ENCODE results near the gene SPHKAP.
"Not testable (repeated sequence)": the region's sequence is repeated elsewhere in the genome, so short reads cannot be mapped to it uniquely, and the experiment has no call there.

SPHKAP gene

GRCh38 chr2:228092056-228092455 lies 89.4 kb downstream of the SPHKAP start:
- DNase-seq: no peak

GRCh38 chr2:228086561-228086960 lies 94.9 kb downstream of the SPHKAP start:
- DNase-seq: no peak

DNA sequence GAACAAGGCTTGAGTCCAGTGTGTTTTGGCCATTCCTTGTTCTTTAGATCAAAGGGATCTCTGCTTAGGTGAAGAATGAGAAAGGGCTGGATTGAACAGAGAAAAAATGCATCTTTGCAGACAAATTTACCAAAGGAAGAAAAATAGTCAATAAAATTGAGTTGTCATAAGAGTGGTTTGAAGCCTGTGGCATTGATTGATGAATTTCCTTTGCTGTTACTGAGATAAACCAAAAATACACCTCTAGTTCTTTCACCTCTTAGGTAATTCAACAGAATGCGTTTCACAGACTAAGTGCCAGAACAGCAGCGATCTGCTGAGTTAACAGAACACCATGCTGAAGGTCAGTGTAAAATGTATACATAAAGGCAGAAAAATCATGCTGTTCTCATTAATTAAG lies 96.8 kb downstream of the SPHKAP start:
- no peak for DNase-seq

DNA sequence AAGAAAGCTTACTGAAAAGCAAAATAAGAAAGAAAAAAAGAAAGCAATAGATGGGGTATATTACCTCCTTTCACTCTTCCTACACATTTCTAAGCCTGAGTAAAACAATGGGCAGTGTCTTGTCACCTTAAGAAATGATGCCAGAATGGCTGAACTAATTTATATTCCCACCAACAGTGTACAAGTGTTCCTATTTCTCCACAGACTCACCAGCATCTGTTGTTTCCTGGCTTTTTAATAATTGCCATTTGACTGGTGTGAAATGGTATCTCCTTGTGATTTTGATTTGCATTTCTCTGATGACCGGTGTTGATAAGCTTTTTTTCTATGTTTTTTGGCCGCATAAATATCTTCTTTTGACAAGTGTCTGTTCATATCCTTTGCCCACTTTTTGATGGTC lies 98.4 kb downstream of the SPHKAP start:
- DNase-seq: no peak

DNA sequence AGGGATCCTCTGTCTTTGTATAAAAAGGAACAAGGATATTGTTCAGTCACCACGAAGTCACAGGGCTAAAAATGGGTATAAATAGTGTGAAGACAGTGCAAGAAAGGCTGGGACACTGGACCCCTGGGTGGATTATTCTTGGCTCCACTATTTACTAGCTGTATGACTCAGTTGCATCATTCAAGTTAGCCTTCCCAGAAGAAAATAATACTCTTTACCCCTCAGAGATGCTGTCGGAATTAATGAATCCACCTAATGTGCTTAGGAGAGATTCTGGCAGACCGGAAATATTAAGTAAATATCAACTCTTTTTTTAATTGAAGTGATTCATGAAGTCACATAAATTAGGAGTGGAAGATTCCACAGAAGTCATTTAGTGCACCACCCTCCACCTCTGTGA lies 98.9 kb downstream of the SPHKAP start:
- DNase-seq: no peak

DNA sequence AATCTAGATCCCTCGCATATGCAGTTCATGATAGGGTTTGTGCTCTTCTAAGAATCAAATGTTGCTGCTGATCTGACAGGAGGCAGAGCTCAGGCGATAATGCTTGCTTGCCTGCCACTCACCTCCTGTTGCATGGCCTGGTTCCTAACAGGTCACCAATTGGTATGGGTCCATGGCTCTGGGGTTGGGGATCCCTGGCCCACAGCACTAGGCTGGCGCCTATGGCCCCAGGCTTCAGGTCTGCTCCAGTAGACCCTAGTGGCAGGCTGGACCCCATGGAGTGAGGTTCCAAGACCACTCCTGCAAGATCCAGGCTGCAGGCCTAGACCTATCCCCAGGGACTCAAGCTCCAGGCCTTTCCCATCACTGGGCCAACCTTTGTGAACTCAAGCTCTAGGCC lies 102.3 kb downstream of the SPHKAP start:
- no peak for DNase-seq

DNA sequence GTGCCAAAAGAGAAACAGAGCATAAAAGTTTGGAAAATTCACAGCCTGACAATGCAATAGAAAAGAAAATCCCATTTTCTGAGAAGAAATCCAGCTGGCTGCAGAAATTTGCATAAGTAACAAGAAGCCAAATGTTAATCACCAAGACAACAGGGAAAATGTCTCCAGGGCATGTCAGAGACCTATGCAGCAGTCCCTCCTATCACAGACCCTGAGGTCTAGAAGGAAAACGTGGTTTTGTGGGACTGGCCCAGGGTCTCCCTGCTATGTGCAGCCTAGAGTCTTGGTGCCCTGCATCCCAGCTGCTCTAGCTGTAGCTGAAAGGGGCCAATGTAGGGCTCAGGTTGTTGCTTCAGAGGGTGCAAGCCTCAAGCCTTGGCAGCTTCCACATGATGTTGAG lies 104.8 kb downstream of the SPHKAP start:
- DNase-seq: not testable (repeated sequence)

- DNase-seq: no peak
Observed at GRCh38 chr2:228072669-228073068, 108.8 kb downstream of the SPHKAP start.

DNA sequence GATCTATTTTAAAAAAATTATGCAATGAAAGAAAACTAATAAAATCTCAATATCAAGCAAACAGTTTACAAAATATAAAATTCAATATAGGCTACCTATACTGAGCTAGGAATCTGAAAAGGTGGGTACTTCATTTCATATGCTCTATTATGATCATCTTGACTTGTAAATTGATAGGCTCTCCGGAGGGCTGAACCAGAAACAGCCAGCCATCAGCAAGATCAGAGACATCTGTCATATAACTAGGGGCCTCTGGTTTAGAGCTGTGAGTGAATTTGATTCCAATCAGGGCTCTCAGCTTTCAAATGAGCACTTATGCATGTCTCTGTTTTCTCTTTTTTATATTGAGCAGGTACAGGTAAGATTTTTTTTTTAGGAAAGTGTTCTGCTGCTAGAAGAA lies 114.2 kb downstream of the SPHKAP start:
- DNase-seq: no peak

DNA sequence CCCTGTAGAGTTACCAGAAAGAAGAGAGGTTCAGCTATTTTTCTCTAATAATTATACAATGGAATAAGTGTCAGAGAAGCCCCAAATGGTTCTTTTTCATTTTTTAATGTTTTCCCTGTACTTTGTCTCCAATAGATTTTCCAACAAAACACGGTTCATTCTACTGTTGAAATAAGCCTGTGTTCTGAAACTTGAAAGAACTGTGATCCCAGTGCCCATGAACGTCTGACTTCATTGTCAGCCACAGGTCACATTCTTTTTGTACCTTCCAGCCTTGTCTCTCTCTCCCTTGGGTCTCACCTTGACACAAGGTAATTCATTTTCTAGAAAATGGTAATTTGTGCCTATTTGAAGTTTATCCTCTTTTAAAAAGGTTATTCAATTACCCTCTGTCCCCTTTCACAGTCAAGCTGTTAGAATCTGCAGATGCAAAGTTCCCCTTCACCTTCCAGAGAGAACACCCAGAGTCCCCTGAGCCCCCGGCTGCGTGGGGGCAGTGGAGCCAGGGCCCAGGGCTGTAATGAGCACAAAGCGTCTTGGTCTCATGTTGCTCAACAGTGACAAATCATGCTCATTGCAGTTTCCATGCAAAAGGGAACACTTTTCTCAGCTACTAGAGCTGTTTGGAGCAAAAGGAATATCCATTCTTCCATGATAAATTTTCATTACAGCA lies 115.2 kb downstream of the SPHKAP start:
- no peak for DNase-seq

GRCh38 chr2:228065686-228066085 lies 115.8 kb downstream of the SPHKAP start:
- no peak for DNase-seq

- no peak for DNase-seq
Observed at GRCh38 chr2:228064796-228065315, 116.6 kb downstream of the SPHKAP start.

DNA sequence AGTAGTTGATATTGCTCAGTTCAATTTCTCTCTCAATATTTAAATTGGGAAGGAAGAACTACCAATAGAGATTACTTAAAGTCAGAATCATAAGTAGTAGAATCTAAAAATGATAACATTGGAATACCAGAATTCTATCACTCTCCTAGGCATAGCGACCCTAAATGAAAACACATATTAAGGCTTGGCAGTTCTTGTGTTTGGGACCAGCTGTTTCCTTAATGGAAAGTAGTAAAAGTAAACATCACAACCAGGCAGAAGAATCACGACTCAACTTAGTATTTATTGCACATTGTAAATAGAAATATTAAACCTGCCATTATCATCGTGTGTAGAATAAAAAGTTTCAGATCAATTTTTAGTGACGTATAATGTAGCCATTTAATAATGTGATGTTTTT lies 117.5 kb downstream of the SPHKAP start:
- no peak for DNase-seq

- DNase-seq: no peak
Observed at GRCh38 chr2:228063558-228063957, 117.9 kb downstream of the SPHKAP start.

GRCh38 chr2:228059735-228060134 lies 121.8 kb downstream of the SPHKAP start:
- no peak for DNase-seq

DNA sequence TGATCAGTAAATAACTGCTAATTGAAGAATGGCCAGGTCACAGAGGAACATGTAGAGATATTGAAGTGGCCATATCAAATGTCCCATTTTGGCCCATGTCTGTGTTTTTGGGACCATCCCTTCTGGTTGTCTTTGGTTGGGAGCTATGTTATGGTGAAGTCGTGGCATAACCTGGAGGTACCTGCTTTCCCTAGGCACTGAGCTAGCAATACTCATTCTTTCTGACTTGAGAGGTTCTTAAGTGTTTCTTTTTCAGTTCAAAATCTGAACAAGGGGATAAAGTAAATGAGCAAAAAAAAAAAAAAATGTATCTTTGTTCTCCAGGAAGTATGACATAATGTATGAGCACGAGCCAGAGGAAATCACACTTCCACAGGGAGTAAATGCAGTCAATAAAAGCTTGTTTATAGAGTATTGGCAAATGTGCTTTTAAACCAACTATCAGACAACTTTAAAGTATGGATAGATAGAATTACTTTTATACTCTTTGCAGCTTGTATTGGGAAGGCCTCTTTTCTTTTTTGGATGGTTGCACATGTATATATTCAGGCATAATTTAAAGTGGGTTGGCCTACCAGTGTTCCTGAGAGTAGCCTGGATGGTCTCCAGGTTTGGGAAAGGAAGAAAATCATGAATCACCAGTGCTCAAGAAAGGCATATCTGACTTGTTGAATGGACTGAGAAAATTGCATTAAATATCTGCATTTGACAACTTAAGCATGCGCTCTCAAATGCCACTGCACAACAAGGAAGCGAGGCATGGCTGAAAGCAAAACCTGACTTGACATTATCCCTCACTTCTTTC lies 125.0 kb downstream of the SPHKAP start:
- no peak for DNase-seq

GRCh38 chr2:228048838-228049490 lies 132.5 kb downstream of the SPHKAP start:
- no peak for DNase-seq

- DNase-seq: no peak
Observed at GRCh38 chr2:228040995-228041394, 140.5 kb downstream of the SPHKAP start.

DNA sequence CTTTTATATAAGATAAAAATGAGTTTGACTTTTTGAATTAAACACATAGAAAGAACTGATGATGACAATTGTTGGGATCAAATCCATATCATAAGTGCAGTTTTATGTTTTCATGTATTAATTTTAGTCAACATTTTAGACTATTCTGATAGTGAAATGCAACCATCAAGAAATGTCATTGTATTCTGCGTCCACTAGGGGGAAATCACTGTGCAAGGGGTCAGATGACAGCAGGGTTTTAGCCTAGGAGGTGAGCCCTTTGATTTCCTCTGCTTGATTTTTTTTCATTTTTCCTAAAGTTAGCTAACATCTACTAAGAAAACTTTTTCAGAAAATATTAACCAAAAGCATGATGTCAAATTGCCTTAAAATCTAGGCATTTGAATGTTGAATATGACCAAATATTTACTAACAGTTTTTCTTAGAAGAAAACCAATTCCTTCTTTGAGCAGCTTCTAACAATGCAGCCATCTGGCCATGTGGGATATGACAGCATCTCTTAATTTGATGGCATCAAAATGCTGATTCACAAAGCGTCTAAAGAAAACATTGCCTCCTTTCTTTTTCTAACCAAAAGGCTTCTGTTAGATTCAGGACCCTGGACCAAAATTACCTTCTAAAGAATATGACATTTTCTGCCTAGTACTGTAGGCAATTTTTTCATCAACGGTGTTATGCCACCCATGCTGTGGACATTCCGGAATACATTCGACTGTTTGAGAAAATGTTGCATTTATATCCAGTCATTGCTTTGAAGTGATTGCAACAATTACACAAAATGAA lies 141.5 kb downstream of the SPHKAP start:
- no peak for DNase-seq

DNA sequence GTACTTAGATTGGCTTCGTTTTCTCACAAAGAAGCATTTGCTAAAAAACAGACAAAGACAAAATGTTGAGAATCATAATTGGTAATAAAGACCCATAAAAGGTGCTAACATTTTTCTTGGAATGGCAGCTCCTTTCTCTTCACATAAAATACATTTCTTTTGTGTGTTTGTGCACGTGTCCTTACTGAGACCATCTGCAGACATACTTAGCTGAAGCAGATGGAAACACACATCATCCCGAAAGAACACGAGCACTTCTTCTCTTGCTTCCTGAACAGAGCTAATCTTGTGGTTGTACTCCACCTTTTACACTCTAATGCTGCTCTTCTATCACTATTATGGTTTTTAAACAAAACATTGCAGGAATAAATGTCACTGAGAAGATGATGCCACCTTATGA lies 142.5 kb downstream of the SPHKAP start:
- no peak for DNase-seq

- DNase-seq: no peak
Observed at GRCh38 chr2:228037915-228038314, 143.6 kb downstream of the SPHKAP start.

GRCh38 chr2:228023619-228024018 lies 157.9 kb downstream of the SPHKAP start:
- no peak for DNase-seq

GRCh38 chr2:228018311-228018710 lies 163.2 kb downstream of the SPHKAP start:
- no peak for DNase-seq

All from activated gamma-delta T cell treated with Interleukin-2 at 50 U/mL for 16 hours (primary cell).